HG02943 (cell line): ENCODE data around the gene PRR5L.

Experiments
- ATAC-seq: cut with Tn5 transposase; IDR thresholded peaks from one replicate; pipeline ENCODE4 v1.9.1; 2021; ENCODE audit warnings: mild to moderate bottlenecking, low read depth, moderate library complexity; ENCODE audit not compliant: unreplicated experiment

PRR5L gene

GRCh38 chr11:36295926-36296325 is at the start of gene PRR5L:
TSS of gene PRR5L (plus strand) at chr11:36296288. CDS start at chr11:36401122, 104,834 bp downstream.
- no peak for ATAC-seq

- ATAC-seq, result no peak
Measured at GRCh38 chr11:36247493-36247892, 48.6 kb upstream of the PRR5L start.

GRCh38 chr11:36248436-36248835 is 47.7 kb upstream of the PRR5L start:
- no peak for ATAC-seq

GRCh38 chr11:36249246-36249645 is 46.8 kb upstream of the PRR5L start:
- ATAC-seq, result no peak

- ATAC-seq, result no peak
Measured at GRCh38 chr11:36251823-36252222, 44.3 kb upstream of the PRR5L start.

GRCh38 chr11:36253238-36253637 is 42.9 kb upstream of the PRR5L start:
- ATAC-seq, result no peak

GRCh38 chr11:36254713-36255112 is 41.4 kb upstream of the PRR5L start:
- no peak for ATAC-seq

- no peak for ATAC-seq
Measured at GRCh38 chr11:36257351-36257750, 38.7 kb upstream of the PRR5L start.

- no peak for ATAC-seq
Measured at GRCh38 chr11:36258730-36259360, 37.2 kb upstream of the PRR5L start.

- ATAC-seq, result no peak
Measured at GRCh38 chr11:36261094-36261493, 35.0 kb upstream of the PRR5L start.

- ATAC-seq, result no peak
Measured at GRCh38 chr11:36264011-36264972, 31.8 kb upstream of the PRR5L start.

- ATAC-seq, result no peak
Measured at GRCh38 chr11:36264973-36265344, 31.1 kb upstream of the PRR5L start.

GRCh38 chr11:36265793-36266628 is 30.1 kb upstream of the PRR5L start:
- ATAC-seq, result peak; percentile 56

- ATAC-seq, result no peak
Measured at GRCh38 chr11:36266767-36267166, 29.3 kb upstream of the PRR5L start.

- no peak for ATAC-seq
Measured at GRCh38 chr11:36268337-36268985, 27.6 kb upstream of the PRR5L start.

- ATAC-seq, result no peak
Measured at GRCh38 chr11:36270701-36271100, 25.4 kb upstream of the PRR5L start.

GRCh38 chr11:36271794-36272407 is 24.2 kb upstream of the PRR5L start:
- no peak for ATAC-seq

- ATAC-seq, result no peak
Measured at GRCh38 chr11:36273110-36273509, 23.0 kb upstream of the PRR5L start.

GRCh38 chr11:36274414-36274813 is 21.7 kb upstream of the PRR5L start:
- no peak for ATAC-seq
